GM18505 (cell line): ENCODE measurements around the gene IDI1.

Experiments
- ATAC-seq: cut with Tn5 transposase; IDR thresholded peaks from one replicate; pipeline ENCODE4 v1.9.1; 2021; ENCODE audit not compliant: unreplicated experiment
- POLR2A ChIP-seq: IDR thresholded peaks from 4 replicates; pipeline ENCODE4 v1.6.1; 2011; ENCODE audit warnings: borderline replicate concordance; ENCODE audit not compliant: insufficient read depth, insufficient read length; ENCODE audit errors: extremely low read depth

Gene IDI1

GRCh38 chr10:1048732-1049424 is at the start of gene IDI1:
Gene IDI1 (minus strand): TSS chr10:1049119. CDS start chr10:1049003, 116 bp downstream.
- peak; percentile 80 for ATAC-seq

DNA sequence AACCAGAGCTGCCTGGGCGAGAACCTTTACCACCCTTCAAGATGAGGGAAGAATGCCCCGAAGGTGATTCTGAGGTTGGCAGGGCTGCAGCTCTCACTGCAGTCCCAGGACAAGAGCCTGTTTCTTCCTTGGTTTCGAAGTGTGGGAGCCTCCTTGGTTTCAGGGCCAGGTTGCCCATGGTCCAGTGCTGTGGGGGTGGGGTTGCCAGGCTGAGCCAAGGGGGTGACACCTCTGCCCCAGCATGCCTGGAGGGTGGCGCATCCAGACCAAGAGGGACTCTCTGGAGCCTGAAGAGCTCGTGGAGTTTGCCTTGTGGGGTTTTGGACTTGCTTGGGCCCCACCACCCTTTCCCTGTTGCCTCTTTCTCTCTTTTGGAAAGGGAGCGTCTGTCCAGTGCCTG is 48.5 kb upstream of the IDI1 start:
- TF ChIP-seq POLR2A: no peak
- ATAC-seq: no peak

More at GRCh38 chr10:1048732-1049424, at the start of gene IDI1:
- TF ChIP-seq POLR2A: peak; percentile 98

DNA sequence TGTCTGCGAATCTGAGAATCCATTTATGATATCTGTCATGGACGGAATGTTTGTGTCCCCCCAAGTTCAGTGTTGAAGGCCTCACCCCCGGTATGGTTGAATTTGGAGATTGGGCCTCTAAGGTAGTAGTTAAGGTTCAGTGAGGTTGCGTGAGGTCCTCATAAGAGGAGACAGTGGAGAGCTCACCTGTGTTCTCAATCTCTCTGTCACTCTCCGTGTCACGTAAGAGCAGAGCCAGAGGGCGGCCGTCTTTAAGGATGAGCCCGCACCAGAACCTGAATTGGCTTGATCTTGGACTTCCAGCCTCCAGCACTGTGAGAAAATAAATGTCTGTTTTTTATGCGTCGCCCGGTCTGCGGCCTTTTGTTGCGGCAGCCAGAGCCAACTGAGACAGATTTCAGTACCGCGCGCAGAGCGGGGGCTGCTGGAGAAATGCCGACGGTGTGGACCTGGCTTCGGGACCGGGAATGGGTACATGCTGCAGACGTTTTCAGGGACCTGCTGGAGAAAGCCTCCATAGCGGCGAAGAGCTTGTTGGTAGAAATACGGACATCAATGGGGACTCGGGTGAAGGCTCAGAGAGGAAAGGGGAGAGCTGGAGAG is 47.5 kb upstream of the IDI1 start:
- no peak for TF ChIP-seq POLR2A
- no peak for ATAC-seq

GRCh38 chr10:1095498-1095897 is 46.6 kb upstream of the IDI1 start:
- no peak for TF ChIP-seq POLR2A
- ATAC-seq: no peak

DNA sequence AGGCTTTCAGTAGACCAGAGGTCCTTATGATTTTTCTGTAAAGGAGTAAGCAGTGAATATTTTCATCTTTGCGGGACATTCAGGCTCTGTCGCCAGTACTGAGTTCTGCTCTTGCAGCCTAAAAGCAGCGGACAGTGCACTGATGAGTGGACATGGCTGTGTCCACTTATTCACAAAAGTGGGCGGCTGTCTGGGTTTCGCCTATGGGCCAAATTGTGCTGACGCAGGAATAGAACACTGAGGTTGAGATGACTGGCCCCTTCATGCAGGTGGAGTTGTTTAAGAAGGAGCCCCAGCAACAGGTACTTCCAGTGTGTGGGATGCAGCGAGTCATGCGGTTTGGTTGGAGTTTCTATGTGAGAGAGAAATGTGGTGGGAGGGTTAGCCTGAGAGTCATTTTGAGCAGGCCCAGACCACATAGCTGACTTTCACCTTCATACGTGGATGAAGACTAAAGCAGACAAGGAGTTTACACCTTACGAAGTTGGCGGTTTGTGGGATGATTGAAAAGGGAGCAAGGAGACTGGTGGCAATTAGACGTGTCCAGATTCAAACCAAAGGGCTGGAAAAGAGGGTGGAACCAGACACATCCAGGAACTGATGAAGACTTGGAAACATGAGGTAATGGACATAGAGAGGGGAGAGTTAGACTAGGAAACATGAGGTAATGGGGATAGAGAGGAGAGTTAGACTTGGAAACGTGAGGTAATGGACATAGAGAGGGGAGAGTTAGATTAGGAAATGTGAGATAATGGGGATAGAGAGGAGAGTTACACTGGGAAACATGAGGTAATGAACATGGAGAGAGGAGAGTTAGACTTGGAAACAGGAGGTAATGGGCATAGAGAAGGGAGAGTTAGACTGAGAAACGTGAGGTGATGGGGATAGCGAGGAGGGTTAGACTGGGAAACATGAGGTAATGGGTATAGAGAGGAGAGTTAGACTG is 45.5 kb upstream of the IDI1 start:
- no peak for TF ChIP-seq POLR2A
- ATAC-seq: no peak

GRCh38 chr10:1093696-1094095 is 44.8 kb upstream of the IDI1 start:
- TF ChIP-seq POLR2A: no peak
- ATAC-seq: no peak

DNA sequence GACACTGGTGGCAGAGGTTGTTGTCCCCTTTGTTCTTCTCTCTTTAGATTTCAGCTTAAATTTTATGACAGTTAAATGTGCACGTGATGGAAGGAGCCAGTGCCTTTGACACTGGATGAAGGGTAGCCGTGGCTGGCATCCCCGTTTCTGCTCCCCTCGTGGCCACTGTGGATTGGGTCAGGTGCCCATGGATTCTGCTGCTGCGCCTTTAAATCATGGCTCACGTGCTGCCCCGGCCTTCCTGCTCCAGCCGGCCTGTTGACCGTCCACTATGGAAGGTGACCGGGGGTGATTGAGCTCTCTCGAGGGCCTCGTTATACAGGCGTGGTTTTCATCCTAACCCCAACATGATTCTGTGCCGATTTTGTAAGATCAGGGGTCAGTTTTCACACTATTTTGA is 41.8 kb upstream of the IDI1 start:
- no peak for TF ChIP-seq POLR2A
- ATAC-seq: no peak

GRCh38 chr10:1089017-1089689 is 40.2 kb upstream of the IDI1 start:
- no peak for ATAC-seq
- TF ChIP-seq POLR2A: no peak

GRCh38 chr10:1086787-1087186 is 37.9 kb upstream of the IDI1 start:
- no peak for TF ChIP-seq POLR2A
- ATAC-seq: no peak

- ATAC-seq: no peak
- TF ChIP-seq POLR2A: no peak
Measured at GRCh38 chr10:1085258-1085657, 36.3 kb upstream of the IDI1 start.

- no peak for ATAC-seq
- TF ChIP-seq POLR2A: no peak
Measured at GRCh38 chr10:1084011-1084950, 35.4 kb upstream of the IDI1 start.

- ATAC-seq: no peak
- no peak for TF ChIP-seq POLR2A
Measured at GRCh38 chr10:1083581-1083980, 34.7 kb upstream of the IDI1 start.
